ENCODE data around the gene USP12. TPM values are rescaled to one million over a fixed set of nuclear protein-coding genes. Genes with fewer than 3 reads are reported as not detected.

USP12 gene
- total RNA-seq, 1 donor from 2014 or later: 30.8 TPM

DNA sequence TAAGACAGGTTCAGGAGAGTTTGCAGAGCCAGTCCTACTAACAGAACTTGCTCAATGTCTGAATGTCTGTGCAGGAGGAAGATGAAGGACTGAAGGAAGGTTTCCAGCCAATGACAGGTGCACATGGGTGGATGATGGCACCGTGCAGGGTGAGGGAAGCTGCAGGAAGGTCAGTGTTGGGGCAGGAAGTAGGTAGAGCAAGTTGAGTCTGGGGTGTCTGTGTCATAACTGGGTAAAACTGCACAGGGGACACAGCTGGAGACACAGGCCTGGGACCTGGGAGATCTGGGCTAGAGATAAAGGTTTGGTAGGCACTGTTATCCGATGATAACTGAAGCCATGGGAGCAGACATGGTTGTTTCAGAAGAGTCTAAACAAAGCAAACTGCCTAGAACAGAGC is 116.9 kb downstream of the USP12 start:
- Mint-ChIP-seq H3K36me3 (ENCODE audit: insufficient read depth) (no peaks in the 10 kb centered on the region), H3K9me3 (ENCODE audit: low read depth) (no peaks in the 10 kb centered on the region)

DNA sequence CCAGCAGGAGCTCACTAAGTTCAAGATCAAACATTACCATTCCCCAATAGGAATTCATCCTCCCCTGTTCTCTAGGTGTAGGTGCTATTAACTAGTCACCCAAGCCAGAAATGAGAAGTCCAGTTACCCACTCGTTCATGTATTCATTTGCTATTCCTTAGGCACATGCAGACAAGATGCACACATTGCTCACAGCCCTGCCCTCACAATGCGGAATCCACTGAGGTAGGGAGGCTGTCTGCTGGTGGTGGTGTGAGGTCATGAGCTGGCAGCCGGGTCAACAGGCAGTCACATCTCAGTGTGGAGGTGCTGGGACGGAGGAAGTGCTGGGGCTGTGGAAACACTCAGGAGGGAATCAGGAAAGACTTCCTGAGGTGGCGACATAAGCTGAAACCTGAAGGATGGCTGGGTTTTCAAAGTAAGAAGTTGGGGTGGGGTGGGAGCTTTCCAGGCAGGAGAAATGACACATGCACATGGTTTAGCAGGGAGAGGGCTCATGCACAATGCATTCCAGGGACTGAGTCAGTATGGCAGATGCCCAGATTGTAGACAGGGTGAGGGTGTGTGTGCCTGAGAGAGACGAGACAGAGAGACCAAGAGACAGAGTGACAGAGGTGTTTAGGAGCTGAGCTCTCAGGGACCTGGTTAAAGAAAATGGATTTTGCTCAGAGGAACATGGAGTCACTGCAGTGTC is 117.6 kb downstream of the USP12 start:
- Mint-ChIP-seq H3K4me3 (ENCODE audit: low read depth) (no peak overlapping the region), H3K27ac (no peak overlapping the region), H3K4me1 (ENCODE audit: low read depth) (peaks cover 6% of the 10 kb centered on the region), H3K27me3 (no peaks in the 10 kb centered on the region), H3K36me3 (ENCODE audit: insufficient read depth) (no peaks in the 10 kb centered on the region), H3K9me3 (ENCODE audit: low read depth) (no peaks in the 10 kb centered on the region)
- TF ChIP-seq, protein P1, sequence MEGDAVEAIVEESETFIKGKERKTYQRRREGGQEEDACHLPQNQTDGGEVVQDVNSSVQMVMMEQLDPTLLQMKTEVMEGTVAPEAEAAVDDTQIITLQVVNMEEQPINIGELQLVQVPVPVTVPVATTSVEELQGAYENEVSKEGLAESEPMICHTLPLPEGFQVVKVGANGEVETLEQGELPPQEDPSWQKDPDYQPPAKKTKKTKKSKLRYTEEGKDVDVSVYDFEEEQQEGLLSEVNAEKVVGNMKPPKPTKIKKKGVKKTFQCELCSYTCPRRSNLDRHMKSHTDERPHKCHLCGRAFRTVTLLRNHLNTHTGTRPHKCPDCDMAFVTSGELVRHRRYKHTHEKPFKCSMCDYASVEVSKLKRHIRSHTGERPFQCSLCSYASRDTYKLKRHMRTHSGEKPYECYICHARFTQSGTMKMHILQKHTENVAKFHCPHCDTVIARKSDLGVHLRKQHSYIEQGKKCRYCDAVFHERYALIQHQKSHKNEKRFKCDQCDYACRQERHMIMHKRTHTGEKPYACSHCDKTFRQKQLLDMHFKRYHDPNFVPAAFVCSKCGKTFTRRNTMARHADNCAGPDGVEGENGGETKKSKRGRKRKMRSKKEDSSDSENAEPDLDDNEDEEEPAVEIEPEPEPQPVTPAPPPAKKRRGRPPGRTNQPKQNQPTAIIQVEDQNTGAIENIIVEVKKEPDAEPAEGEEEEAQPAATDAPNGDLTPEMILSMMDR (IDR thresholded peaks at IDR 0.05; ENCODE audit: unreplicated experiment): no peak
- no peak for DNase-seq (ENCODE audit: low spot score, unreplicated experiment)

More for the DNA sequence above, 116.9 kb downstream of the USP12 start:
- Mint-ChIP-seq H3K4me1 (ENCODE audit: low read depth) (peaks cover 6% of the 10 kb centered on the region), H3K4me3 (ENCODE audit: low read depth) (no peak overlapping the region), H3K27me3 (no peaks in the 10 kb centered on the region), H3K27ac (no peak overlapping the region)
- DNase-seq (ENCODE audit: low spot score, unreplicated experiment): no peak
- TF ChIP-seq, protein P1 (IDR thresholded peaks at IDR 0.05; ENCODE audit: unreplicated experiment): no peak

GRCh38 chr13:27053210-27053884 is 118.3 kb downstream of the USP12 start:
- Mint-ChIP-seq H3K27me3 (no peaks in the 10 kb centered on the region), H3K27ac (no peak overlapping the region), H3K36me3 (ENCODE audit: insufficient read depth) (no peaks in the 10 kb centered on the region), H3K9me3 (ENCODE audit: low read depth) (no peaks in the 10 kb centered on the region), H3K4me3 (ENCODE audit: low read depth) (no peak overlapping the region), H3K4me1 (ENCODE audit: low read depth) (peaks cover 6% of the 10 kb centered on the region)
- TF ChIP-seq, protein P1 (IDR thresholded peaks at IDR 0.05; ENCODE audit: unreplicated experiment): no peak
- DNase-seq (ENCODE audit: low spot score, unreplicated experiment): no peak

GRCh38 chr13:27052551-27053208 is 118.9 kb downstream of the USP12 start:
- peaks cover 6% of the 10 kb centered on the region for H3K4me1 Mint-ChIP-seq (ENCODE audit: low read depth)
- TF ChIP-seq, protein P1 (IDR thresholded peaks at IDR 0.05; ENCODE audit: unreplicated experiment): no peak
- no peak for DNase-seq (ENCODE audit: low spot score, unreplicated experiment)
- H3K36me3 Mint-ChIP-seq (ENCODE audit: insufficient read depth): no peaks in the 10 kb centered on the region
- no peaks in the 10 kb centered on the region for H3K9me3 Mint-ChIP-seq (ENCODE audit: low read depth)
- no peaks in the 10 kb centered on the region for H3K27me3 Mint-ChIP-seq
- H3K4me3 Mint-ChIP-seq (ENCODE audit: low read depth): no peak overlapping the region
- H3K27ac Mint-ChIP-seq: no peak overlapping the region

- H3K9me3 Mint-ChIP-seq (ENCODE audit: low read depth): no peaks in the 10 kb centered on the region
- TF ChIP-seq, protein P1 (IDR thresholded peaks at IDR 0.05; ENCODE audit: unreplicated experiment): no peak
Measured at GRCh38 chr13:27047081-27047480, 124.5 kb downstream of the USP12 start.

More at GRCh38 chr13:27047081-27047480, 124.5 kb downstream of the USP12 start:
- Mint-ChIP-seq H3K4me3 (ENCODE audit: low read depth) (no peak overlapping the region), H3K27me3 (peaks cover 3% of the 10 kb centered on the region), H3K27ac (no peak overlapping the region), H3K4me1 (ENCODE audit: low read depth) (no peaks in the 10 kb centered on the region), H3K36me3 (ENCODE audit: insufficient read depth) (no peaks in the 10 kb centered on the region)
- DNase-seq (ENCODE audit: low spot score, unreplicated experiment): no peak

All from progenitor cell of endocrine pancreas (in vitro differentiated cells).